ENCODE data around the gene TAT.
"Not testable (repeated sequence)": the region's sequence is repeated elsewhere in the genome, so short reads cannot be mapped to it uniquely, and the experiment has no call there.

The TAT gene

DNA sequence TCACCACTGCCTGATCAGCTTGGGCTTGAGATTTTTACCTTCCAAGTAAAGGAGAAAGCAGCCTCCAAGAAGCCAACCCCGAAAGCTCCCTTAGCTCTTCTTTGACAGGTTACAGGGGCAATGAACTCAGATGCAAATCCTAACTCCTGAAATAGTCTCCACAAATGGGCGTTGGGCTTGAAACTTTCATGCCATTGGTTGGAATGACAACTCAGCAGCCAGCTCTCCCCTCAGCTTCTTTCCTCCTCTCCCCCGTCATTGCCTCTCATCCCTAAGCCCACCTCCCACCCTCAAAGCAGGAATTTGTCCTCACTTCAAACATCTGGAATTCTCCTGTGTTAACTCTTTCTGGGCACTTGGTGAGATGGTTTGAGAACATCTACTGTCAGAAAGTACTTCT lies at the start of gene TAT:
Gene TAT, minus strand, starts transcription at position 122 of the 400 bp plus-strand sequence. CDS start 677 bp downstream, outside the sequence.
- no peak for DNase-seq

DNA sequence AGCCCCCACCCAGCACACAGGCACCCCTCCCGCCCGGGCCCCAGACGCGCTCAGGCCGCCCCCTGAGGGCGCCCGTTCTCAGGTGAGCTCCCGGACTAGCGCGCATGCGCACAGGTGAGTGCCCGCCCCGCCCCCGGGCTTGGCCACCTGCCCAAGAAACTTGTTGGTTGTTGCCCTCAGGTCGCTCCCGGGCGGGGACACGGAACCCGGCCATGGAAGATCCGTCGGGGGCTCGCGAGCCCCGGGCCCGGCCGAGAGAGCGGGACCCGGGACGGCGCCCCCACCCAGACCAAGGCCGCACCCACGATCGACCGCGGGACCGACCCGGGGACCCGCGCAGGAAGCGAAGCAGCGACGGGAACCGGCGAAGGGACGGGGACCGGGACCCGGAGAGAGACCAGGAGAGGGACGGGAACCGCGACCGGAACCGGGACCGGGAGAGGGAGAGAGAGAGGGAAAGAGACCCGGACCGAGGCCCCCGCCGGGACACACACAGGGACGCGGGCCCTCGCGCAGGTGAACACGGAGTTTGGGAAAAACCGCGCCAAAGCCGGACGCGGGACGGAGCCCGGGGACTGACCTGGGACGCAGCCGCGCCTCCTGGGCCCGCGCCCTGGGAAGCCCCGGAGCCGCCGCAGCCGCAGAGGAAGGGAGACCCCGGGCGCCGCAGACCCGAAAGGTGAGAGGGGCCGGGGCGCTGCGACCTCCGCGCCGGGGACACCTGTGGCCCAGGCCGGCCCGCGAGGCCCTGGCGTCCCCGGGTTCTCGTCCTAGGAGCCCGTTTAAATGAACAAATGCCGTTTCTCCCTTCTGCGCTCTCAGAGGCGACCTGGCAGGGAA lies 49.3 kb upstream of the TAT start, which contains the start of gene MARVELD3:
Gene MARVELD3, plus strand, starts transcription at position 167 of the 840 bp plus-strand sequence. Its CDS starts 46 bp downstream, at position 213.
- peak in 1 of 4 experiments; percentile 21 for DNase-seq

DNA sequence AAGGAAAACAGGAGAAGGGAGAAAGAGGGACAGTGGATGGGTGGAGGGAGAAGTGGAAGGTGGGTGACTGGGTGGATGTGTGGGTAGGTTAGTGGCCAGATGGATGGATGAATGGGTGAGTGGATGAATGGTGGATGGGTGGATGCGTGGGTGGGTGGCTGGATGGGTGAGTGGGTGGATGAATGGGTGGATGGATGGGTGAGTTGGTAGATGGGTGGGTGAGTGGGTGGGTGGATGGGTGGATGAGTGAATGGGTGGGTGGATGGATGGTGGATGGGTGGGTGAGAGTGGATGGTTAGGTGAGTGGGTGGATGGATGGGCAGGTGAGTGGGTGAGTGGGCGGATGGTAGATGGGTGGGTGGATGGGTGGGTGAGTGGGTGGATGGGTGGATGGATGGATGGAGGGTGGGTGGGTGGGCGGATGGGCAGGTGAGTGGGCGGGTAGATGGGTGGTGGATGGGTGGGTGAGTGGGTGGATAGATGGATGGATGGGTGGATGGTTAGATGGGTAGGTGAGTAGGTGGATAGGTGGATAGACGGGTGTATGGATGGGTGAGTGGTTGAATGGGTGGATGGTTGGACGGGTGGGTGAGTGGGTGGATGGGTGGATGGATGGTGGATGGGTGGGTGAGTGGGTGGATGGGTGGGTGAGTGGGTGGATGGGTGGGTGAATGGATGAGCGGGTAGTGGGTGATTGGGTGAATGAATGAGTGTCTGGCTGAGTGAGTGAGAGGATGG lies 48.4 kb upstream of the TAT start:
- DNase-seq: no peak

DNA sequence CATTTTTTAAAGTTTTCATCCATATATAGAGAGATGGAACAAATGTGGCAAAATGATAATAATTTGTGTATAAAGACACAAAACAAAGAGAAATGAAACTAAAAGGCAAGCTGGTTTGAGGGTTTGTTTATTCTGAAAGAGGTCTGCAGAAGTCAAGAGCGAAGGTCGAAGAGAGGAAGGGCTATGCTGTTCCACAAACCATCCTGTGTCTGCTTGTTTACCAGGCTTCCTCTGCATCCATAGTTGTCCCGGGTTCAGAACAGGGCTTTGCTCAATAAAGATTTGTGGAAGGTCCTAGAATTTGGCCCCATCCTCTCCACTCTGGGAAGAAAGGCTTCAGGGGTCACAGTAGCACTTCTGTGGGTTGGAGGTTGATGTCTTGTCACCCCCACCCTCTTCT lies 46.7 kb upstream of the TAT start:
- DNase-seq: no peak

DNA sequence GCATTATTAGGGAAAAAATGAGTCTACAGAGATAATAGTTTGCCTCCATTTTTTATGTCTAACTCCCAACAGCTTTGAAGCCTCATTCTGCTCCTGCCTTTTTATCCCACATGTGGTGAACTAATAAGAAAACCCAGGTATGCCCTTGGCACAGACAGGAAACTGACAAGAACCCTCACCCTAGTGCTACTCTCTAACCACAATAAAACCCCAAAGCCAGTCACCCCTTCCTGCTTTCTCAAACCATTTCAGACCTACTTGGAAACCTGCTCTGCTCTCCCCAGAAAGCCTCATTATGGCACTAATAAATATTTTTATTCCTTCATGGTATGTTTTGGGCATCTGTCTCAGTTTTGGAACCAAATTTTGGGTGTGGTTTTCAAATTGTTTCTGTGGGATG lies 45.2 kb upstream of the TAT start:
- no peak for DNase-seq

DNA sequence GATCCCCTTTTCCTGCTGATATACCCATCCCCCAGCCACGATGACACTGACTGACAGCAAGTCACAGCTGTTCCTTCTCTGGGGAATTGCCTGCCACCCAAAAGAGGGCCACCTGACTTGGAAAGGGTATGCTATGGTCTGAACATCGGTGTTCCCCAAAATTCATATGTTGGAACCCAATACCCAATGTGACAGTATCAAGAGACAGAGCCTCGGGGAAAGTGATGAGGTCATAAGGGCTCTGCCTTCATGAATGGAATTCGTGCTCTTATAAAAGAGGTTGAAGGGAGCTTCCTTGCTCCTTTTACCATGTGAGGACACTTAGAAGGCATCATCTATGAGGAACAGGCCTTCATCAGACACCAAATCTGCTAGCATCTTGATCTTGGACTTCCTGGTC lies 41.5 kb upstream of the TAT start:
- DNase-seq: no peak

DNA sequence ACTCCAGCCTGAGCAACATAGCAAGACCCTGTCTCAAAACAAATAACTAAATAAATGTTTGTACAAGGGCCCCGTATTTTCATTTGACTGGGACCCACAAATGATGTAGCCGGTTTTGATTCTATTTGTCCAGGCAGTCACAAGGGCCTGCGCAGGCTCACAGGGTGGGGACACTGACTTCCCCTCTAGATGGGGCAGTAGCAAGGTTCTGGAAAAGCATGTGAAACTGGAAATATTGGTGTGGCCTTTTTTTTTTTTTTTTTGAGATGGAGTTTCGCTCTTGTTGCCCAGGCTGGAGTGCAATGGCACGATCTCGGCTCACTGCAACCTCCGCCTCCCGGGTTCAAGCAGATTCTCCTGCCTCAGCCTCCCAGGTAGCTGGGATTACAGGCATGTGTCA lies 38.1 kb upstream of the TAT start:
- not testable (repeated sequence) for DNase-seq

DNA sequence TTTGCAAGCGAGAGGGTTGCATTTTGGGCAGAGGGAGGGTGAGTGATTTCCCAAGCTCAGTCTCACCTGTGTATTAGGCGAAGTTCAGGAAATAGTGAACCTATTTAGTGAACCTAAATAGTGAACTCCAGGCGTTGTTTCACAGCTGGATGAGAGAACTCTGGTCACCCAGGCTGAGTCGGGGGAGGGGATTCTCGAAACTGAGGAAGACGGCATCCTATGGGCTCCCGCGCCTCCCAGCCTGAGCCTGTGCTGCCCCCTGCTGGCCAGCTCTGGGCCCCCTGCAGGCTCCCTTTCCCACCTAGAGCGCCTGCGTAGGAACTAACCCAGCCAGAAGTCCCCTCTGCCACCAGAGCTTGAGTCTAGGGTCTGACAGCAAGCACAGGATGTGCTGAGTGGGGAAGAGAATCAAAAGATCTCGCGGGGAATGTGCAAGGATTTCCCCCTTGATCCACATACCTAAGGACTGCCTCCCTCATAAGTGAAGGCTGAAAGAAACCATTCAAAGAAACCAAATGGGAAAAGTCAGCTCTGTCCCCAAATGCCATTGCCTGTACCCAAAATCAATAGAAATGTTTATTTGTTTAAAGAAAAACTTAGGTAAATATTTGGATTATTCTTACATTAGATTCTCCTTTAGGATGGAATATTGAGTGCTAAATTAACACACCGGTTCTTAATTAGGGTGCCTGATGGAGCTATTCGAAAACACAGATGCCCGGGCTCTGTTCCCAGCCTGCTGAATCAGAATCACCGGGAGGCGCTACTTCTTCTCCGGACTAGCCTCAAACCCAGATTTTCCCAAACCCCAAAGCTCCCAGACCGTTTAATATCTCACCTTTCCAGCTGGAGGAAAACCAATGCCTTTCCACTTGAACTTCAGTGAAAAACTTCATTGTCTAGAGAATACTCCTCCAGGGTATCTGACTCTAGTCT lies 34.3 kb upstream of the TAT start:
- DNase-seq: peak; percentile 55 to 78 (median 71)

DNA sequence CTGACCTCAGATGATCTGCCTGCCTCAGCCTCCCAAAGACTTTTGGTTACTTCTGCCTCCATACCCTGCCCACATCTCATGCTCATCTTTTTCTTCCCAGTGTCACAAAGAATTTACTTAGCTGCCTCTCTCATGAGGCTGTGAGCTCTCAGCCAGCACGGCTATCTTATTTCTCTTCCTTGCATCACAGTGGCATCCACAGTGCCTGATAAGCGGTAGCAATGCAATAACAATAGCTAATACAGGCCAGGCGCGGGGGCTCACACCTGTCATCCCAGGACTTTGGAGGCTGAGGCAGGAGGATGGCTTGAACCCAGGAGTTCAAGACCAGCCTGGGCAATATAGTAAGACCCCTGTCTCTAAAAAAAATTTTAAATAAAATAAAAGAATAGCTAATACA lies 33.6 kb upstream of the TAT start:
- DNase-seq: no peak

DNA sequence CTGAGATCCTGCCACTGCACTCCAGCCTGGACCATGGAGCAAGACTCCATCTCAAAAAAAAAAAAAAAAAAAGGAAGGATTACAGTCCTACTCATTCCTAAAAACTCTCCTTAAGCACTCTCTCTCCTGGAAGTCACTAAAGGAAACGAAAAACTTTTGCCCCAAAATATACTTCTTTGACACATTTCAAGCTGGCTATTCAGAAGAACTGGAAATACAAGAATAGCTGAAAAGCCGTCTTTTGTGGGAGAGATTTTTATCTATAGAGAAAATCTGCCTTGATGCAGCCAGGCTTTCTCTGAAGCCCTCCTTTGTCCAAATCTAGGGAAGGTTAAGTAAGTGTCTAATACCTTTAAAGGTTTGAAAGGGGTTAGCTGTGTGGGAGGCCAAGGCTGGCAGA lies 32.2 kb upstream of the TAT start:
- no peak for DNase-seq

DNA sequence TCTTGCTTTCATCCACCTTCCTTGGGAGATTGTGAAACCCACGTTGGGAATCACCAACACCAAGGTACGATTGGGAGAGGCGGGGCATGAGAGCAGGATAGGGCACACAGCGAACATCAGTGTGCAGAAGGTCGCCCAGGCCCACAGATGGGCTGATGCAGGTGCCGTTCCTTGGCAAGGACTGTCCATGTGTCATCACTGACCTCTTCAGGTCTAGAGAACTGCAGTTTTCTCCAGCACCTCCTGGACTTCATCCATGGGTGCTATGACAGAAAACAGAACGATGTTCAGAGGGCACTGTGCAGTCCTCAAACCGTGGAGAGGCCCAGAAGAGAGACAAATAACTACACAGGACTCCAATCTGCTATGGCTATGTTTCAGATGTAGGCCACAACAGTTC lies 23.9 kb upstream of the TAT start:
- no peak for DNase-seq

DNA sequence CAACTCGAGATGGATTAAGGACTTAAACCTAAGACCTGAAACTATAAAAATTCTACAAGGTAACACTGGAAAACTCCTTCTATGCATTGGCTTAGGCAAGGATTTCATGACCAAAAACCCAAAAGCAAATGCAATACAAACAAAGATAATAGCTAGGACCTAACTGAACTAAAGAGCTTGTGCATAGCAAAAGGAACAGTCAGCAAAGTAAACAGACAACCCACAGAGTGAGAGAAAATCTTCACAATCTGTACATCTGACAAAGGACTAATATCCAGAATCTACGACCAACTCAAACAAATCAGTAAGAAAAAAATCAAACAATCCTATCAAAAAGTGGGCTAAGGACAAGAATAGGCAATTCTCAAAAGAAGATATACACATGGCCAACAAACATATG lies 21.5 kb upstream of the TAT start:
- not testable (repeated sequence) for DNase-seq

DNA sequence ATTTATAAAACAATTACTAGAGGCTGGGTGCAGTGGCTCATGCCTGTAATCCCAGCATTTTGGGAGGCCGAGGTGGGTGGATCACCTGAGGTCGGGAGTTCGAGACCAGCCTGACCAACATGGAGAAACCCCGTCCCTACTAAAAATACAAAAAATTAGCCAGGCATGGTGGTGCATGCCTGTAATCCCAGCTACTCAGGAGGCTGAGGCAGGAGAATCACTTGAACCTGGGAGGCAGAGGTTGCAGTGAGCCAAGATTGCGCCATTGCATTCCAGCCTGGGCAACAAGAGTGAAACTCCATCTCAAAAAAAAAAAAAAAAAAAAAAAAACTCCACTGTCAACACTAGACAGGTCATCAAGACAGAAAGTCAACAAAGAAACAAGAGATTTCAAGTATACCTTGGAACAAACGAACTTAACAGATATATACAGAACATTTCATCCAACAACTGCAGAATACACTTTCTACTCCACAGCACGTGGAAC lies 18.5 kb upstream of the TAT start:
- not testable (repeated sequence) for DNase-seq

DNA sequence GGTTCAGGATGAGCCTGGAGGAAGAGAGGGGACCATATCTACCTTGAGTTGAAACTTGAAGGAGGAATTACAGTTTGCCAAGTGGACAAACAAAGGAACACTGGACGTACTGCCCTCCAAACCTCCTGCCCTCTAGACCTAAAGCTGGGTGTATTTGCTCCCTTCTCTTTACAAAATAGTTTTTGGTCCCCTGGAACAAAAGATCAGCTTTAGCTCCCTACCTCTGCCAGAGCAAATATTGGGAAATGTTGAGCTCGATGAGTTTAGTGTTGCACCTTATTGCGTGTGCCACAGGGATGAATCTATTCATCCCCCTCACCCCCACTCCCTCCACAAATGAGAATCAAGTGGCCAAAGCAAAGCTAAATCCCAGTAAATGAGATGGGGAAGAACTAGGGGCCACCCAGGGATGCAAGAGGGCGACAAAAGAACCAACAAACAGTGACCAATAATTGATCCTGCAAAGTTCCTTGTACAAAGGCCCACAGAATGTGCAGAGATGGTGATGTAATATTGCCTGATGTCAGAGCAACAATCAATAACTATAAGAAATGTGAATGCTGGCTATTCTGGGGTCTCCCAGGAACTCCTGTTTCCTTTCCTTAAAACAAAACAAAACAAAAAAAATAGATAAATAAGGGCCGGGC lies 17.2 kb upstream of the TAT start:
- DNase-seq: no peak

DNA sequence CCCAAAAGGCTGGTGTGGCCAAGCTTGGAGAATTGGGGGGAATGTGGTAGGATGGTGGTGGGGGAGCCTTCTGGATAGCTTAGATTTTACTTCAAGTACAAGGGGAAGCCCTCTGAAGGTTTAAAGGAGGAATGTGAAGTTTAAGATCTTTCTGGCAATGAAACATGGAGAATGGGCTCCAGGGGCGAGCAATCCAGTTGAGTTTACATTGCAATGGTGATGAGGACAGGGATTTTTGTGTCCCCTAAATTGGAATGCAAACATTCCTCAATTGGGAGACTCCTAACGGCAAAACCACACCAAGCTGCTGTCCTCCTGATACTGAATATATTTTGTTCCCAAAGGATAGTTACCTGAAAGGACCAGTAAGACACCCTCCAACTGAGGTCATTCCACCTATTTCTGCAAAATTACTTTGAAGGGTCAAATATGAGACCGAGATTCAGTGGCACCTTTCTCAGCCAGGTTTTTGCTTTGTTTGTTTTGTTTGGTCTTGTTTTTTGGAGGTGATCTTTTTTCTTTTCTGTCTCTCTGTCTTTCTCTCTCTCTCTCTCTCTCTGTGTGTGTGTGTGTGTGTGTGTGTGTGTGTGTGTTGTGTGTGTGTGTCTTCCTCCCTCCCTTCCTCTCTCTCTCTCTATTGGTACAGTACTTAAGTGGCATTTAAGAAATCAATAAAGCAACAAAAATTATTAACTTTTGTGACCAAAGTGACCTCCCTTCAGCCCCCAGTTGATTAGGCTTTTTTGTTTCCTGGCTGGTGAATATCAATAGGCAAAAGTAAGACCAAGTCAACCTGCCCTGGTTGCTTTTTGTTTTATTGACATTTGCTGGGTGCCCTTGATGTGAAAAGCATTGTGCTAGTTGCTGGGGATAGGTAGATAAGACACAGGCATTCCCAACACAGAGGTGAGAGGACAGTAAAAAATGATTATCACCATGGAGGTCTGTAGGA lies 16.4 kb upstream of the TAT start:
- no peak for DNase-seq

DNA sequence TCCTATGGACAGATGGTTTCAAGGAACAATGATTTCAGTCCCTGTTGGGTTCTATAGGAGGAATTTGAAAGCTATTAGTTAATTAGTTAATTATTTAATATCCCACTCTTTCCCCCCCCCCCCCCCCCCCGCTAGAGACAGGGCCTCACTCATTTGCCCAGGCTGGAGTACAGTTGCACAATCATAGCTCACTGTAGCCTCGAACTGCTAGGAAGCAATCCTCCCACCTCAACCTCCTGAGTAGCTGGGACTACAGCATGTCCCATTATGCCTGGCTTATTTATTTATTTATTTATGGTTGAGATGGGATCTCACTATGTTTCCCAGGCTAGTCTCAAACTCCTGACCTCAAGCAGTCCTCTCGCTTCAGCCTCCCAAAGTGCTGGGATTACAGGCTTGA lies 15.0 kb upstream of the TAT start:
- no peak for DNase-seq

DNA sequence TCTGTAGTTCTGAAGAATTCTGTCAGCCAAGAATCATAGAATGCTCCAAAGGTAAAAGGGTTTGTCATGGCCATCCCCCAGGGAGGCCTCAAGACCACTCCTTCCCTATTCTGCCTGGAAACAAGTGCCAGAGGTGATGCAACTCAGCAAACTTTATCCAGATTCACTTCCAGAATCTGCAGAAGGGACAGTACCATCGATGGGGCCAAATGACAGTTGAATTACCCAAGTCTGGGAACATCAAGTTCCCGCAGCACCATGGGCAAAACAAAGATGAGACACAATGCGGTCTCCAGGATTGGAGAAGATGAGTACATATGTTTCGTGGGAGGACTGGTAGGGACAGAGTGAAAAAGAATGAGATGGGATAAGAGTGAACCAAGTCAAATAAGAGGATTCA lies 13.7 kb upstream of the TAT start:
- DNase-seq: no peak

DNA sequence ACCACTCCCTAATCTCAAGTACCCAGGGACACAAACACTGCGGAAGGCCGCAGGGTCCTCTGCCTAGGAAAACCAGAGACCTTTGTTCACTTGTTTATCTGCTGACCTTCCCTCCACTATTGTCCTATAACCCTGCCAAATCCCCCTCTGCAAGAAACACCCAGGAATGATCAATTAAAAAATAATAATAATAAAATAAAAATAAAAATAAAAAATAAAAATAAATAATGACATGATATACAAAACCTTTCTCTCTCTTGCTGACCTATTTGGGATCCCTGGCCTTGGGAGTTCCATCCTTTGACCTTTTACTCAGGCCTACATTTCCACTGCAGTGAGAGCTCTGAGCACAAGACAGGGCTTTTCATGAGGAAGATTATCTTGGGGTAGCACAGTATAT lies 13.2 kb upstream of the TAT start:
- DNase-seq: not testable (repeated sequence)

DNA sequence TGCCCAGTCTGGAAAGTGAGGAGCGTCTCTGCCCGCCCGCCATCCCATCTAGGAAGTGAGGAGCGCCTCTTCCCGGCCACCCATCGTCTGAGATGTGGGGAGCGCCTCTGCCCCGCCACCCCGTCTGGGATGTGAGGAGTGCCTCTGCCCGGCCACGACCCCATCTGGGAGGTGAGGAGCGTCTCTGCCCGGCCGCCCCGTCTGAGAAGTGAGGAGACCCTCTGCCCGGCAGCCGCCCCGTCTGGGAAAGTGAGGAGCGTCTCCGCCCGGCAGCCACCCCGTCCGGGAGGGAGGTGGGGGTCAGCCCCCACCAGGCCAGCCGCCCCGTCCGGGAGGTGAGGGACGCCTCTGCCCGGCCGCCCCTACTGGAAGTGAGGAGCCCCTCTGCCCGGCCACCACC lies 12.4 kb upstream of the TAT start:
- not testable (repeated sequence) for DNase-seq

DNA sequence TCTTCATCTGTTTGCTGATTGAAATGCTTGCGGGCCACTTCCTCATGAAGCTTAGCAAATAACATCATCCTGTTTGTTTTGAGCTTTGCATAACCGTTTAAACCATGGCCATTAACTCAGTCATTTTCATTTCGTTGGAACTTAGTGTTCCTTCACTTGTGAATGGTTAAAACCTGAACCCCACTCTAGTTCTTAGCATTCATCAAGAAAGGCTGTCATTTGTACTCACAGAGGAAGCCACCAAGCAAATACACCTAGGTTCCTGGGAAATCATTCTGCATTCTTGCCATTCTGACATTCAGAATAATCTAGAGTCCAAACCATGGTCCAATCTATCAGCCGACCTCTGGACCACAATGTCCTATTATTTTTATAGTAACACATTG lies 8.4 kb upstream of the TAT start:
- DNase-seq: no peak
